ELF-1 (cell line): Measurements from ENCODE around the gene KIAA0513.

Source experiments
- DNase-seq: peaks from one replicate; pipeline ENCODE4 v3.0.0-alpha.2; 2016; ENCODE audit warnings: low read depth, low spot score

Gene KIAA0513

GRCh38 chr16:85027349-85027957 is at the start of gene KIAA0513:
TSS of gene KIAA0513 (plus strand) at chr16:85027795. CDS start at chr16:85067072, 39,277 bp downstream.
- DNase-seq, result peak; percentile 95

GRCh38 chr16:84979516-84979915 is 48.1 kb upstream of the KIAA0513 start:
- no peak for DNase-seq

- no peak for DNase-seq
These were observed 45.2 kb upstream of the KIAA0513 start for GRCh38 chr16:84982434-84982833.

GRCh38 chr16:84985079-84986065 is 42.2 kb upstream of the KIAA0513 start:
- no peak for DNase-seq

- DNase-seq, result no peak
These were observed 41.5 kb upstream of the KIAA0513 start for GRCh38 chr16:84986102-84986501.

- DNase-seq, result no peak
These were observed 40.7 kb upstream of the KIAA0513 start for GRCh38 chr16:84986879-84987278.

- no peak for DNase-seq
These were observed 39.1 kb upstream of the KIAA0513 start for GRCh38 chr16:84988328-84989080.

- peak; percentile 50 for DNase-seq
These were observed 37.6 kb upstream of the KIAA0513 start for GRCh38 chr16:84989749-84990620.

- no peak for DNase-seq
These were observed 36.8 kb upstream of the KIAA0513 start for GRCh38 chr16:84990782-84991181.

GRCh38 chr16:84992717-84993075 is 34.9 kb upstream of the KIAA0513 start:
- DNase-seq, result no peak

- no peak for DNase-seq
These were observed 33.7 kb upstream of the KIAA0513 start for GRCh38 chr16:84993926-84994325.

- DNase-seq, result no peak
These were observed 31.9 kb upstream of the KIAA0513 start for GRCh38 chr16:84995663-84996062.

- no peak for DNase-seq
These were observed 31.2 kb upstream of the KIAA0513 start for GRCh38 chr16:84996365-84996764.

- no peak for DNase-seq
These were observed 28.4 kb upstream of the KIAA0513 start for GRCh38 chr16:84999200-84999599.

GRCh38 chr16:84999857-85000480 is 27.6 kb upstream of the KIAA0513 start:
- DNase-seq, result no peak

GRCh38 chr16:85002099-85002541 is 25.5 kb upstream of the KIAA0513 start:
- DNase-seq, result no peak

- DNase-seq, result no peak
These were observed 25.0 kb upstream of the KIAA0513 start for GRCh38 chr16:85002608-85003007.

GRCh38 chr16:85003076-85003475 is 24.5 kb upstream of the KIAA0513 start:
- no peak for DNase-seq

- DNase-seq, result no peak
These were observed 23.6 kb upstream of the KIAA0513 start for GRCh38 chr16:85003725-85004586.
